ENCODE data around the gene TOMM20L. TPM values are rescaled to one million over a fixed set of nuclear protein-coding genes. Genes with fewer than 3 reads are reported as not detected.

The TOMM20L gene
- total RNA-seq, 1 donor = not detected

- no peak overlapping the region for H3K4me3 ChIP-seq (ENCODE audit: low read depth, low read length)
- peak; percentile 24 for DNase-seq (ENCODE audit: low read depth)
- TF ChIP-seq, protein P1, sequence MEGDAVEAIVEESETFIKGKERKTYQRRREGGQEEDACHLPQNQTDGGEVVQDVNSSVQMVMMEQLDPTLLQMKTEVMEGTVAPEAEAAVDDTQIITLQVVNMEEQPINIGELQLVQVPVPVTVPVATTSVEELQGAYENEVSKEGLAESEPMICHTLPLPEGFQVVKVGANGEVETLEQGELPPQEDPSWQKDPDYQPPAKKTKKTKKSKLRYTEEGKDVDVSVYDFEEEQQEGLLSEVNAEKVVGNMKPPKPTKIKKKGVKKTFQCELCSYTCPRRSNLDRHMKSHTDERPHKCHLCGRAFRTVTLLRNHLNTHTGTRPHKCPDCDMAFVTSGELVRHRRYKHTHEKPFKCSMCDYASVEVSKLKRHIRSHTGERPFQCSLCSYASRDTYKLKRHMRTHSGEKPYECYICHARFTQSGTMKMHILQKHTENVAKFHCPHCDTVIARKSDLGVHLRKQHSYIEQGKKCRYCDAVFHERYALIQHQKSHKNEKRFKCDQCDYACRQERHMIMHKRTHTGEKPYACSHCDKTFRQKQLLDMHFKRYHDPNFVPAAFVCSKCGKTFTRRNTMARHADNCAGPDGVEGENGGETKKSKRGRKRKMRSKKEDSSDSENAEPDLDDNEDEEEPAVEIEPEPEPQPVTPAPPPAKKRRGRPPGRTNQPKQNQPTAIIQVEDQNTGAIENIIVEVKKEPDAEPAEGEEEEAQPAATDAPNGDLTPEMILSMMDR (IDR thresholded peaks at IDR 0.05; ENCODE audit: insufficient read depth, low read depth, low read length) = no peak
Observed at GRCh38 chr14:58455593-58456265, 60.0 kb downstream of the TOMM20L start.

Small RNAs within 50 kb of the gene (small RNA-seq; reads per million reads assigned to genes)
- gene RF00019 = not detected

Other genes starting within 250 kb of the TOMM20L start
- gene ARMH4, start 243.7 kb upstream of the TOMM20L start, total RNA-seq = 1.6 and 3.0 TPM in 2 replicates
- 57.0 and 57.3 TPM in 2 replicates for gene ACTR10, start 195.8 kb upstream of the TOMM20L start, total RNA-seq
- gene PSMA3, start 151.1 kb upstream of the TOMM20L start, total RNA-seq = 123 and 159 TPM in 2 replicates
- 10.8 and 11.9 TPM in 2 replicates for gene ARID4A, start 97.4 kb upstream of the TOMM20L start, total RNA-seq
- 20.3 and 22.9 TPM in 2 replicates for gene TIMM9, start 31.6 kb downstream of the TOMM20L start, total RNA-seq
- 23.2 and 30.2 TPM in 2 replicates for gene KIAA0586, start 31.8 kb downstream of the TOMM20L start, total RNA-seq
- gene DACT1, start 242.0 kb downstream of the TOMM20L start, total RNA-seq = 6.9 and 35.8 TPM in 2 replicates